SK-N-SH (cell line): ENCODE results near the gene CAVIN1. TPM values are rescaled to one million over a fixed set of nuclear protein-coding genes. Genes with fewer than 3 reads are reported as not detected.

ENCODE experiments used
- CTCF ChIA-PET: fragments of 300-600, 350-600 bp; formaldehyde crosslinking; extraction: SDS; loops from one replicate; lab custom pipeline; 2021; lab: Yijun Ruan, JAX
- POLR2A ChIA-PET: fragments of 350-600 bp; sonication (Branson Sonifier 250); formaldehyde crosslinking; extraction: SDS; loops from one replicate; lab custom pipeline; 2020; ENCODE audit warnings: antibody characterized with exemption, inconsistent platforms; lab: Yijun Ruan, JAX
- DNase-seq: peaks from one replicate; pipeline ENCODE4 v3.0.0; 2012
- H2AFZ ChIP-seq: fragments of 200-600 bp; sonication (generic); 2 replicates; pipeline ENCODE4 v1.8.1; 2016; ENCODE audit warnings: antibody characterized with exemption, mild to moderate bottlenecking, low read depth
- H3F3A ChIP-seq: fragments of 200-600 bp; sonication (generic); replicated peaks from 2 replicates; pipeline ENCODE3; 2016; ENCODE audit warnings: antibody characterized with exemption, mild to moderate bottlenecking; ENCODE audit not compliant: insufficient read depth
- H3K27ac ChIP-seq, 2 experiments: fragments of 200-500 bp in 1 of 2; fragments of 200-600 bp in 1 of 2; sonication (Bioruptor generic) in 1 of 2; sonication (generic), shearing (Covaris generic) in 1 of 2; 2 replicates each; pipeline versions ENCODE4 v1.5.1 to v1.6.1; 2014 to 2016; ENCODE audit warnings: low read depth in 2 of 2, inconsistent platforms in 1 of 2, low read length in 1 of 2, mild to moderate bottlenecking in 1 of 2, mixed read lengths in 1 of 2
- H3K27me3 ChIP-seq: fragments of 200-600 bp; sonication (generic), shearing (Covaris generic); 2 replicates; pipeline ENCODE4 v1.6.1; 2016; ENCODE audit warnings: mixed run types; ENCODE audit not compliant: insufficient read depth
- H3K36me3 ChIP-seq, 2 experiments: fragments of 200-500 bp in 1 of 2; fragments of 200-600 bp in 1 of 2; sonication (Bioruptor generic) in 1 of 2; sonication (generic) in 1 of 2; replicated peaks in 1 of 2; 2 replicates each; pipeline versions ENCODE3 to v1.5.1; 2014 to 2016; ENCODE audit warnings: low read length in 1 of 2, mild to moderate bottlenecking in 1 of 2; ENCODE audit not compliant: insufficient read depth in 2 of 2, control insufficient read depth in 1 of 2
- H3K4me1 ChIP-seq, 2 experiments: fragments of 200-500 bp in 1 of 2; fragments of 200-600 bp in 1 of 2; sonication (Bioruptor generic) in 1 of 2; sonication (generic), shearing (Covaris generic) in 1 of 2; 2 replicates each; pipeline versions ENCODE4 v1.5.1 to v1.6.1; 2014 to 2016; ENCODE audit warnings: low read depth in 1 of 2, low read length in 1 of 2, mixed run types in 1 of 2; ENCODE audit not compliant: insufficient read depth in 2 of 2, control insufficient read depth in 1 of 2
- H3K4me2 ChIP-seq: fragments of 200-600 bp; sonication (generic), shearing (Covaris generic); 2 replicates; pipeline ENCODE4 v1.6.1; 2017; ENCODE audit warnings: mixed run types
- H3K4me3 ChIP-seq, 2 experiments: fragments of 200-500 bp in 1 of 2; fragments of 200-600 bp in 1 of 2; sonication (Bioruptor generic) in 1 of 2; sonication (generic), shearing (Covaris generic) in 1 of 2; 2 replicates each; pipeline versions ENCODE4 v1.5.1 to v1.8.1; 2014 to 2016; ENCODE audit warnings: low read depth in 2 of 2, inconsistent platforms in 1 of 2, low read length in 1 of 2, mild to moderate bottlenecking in 1 of 2, mixed read lengths in 1 of 2, moderate library complexity in 1 of 2
- H3K79me2 ChIP-seq: fragments of 200-600 bp; sonication (generic); 2 replicates; pipeline ENCODE4 v1.8.1; 2017; ENCODE audit warnings: mild to moderate bottlenecking; ENCODE audit not compliant: insufficient read depth
- H3K9ac ChIP-seq: fragments of 200-600 bp; sonication (generic); 2 replicates; pipeline ENCODE4 v1.6.1; 2017; ENCODE audit warnings: mixed run types
- H3K9me2 ChIP-seq: fragments of 200-600 bp; sonication (generic); 2 replicates; pipeline ENCODE4 v1.6.1; 2017; ENCODE audit warnings: mixed run types
- H3K9me3 ChIP-seq: fragments of 200-600 bp; sonication (generic); 2 replicates; pipeline ENCODE4 v1.6.1; 2017; ENCODE audit warnings: mixed run types, mild to moderate bottlenecking, moderate library complexity
- H4K20me1 ChIP-seq: fragments of 200-600 bp; sonication (generic); 2 replicates; pipeline ENCODE4 v1.6.1; 2017; ENCODE audit warnings: mild to moderate bottlenecking, mixed run types; ENCODE audit not compliant: insufficient read depth
- CTCF ChIP-seq: fragments of 200-600 bp; sonication (generic); IDR thresholded peaks from 2 replicates; pipeline ENCODE4 v1.6.1; 2017; ENCODE audit warnings: antibody characterized with exemption, mild to moderate bottlenecking, moderate library complexity
- EP300 ChIP-seq, 2 experiments: IDR thresholded peaks; 2 replicates each; pipeline versions ENCODE4 v1.4.0 to v1.6.1; 2012; ENCODE audit warnings: borderline replicate concordance in 1 of 2, low read depth in 1 of 2, low read length in 1 of 2
- EZH2phosphoT487 ChIP-seq: fragments of 200-600 bp; sonication (generic); IDR thresholded peaks from 2 replicates; pipeline ENCODE4 v1.6.1; 2017; ENCODE audit warnings: low read depth, mixed run types, mild to moderate bottlenecking, antibody characterized with exemption, moderate library complexity, borderline replicate concordance
- FOSL2 ChIP-seq: IDR thresholded peaks from 2 replicates; pipeline ENCODE4 v1.4.0; 2012; ENCODE audit warnings: low read depth, mild to moderate bottlenecking, moderate library complexity, borderline replicate concordance
- FOXM1 ChIP-seq: IDR thresholded peaks from 2 replicates; pipeline ENCODE4 v1.4.0; 2012; ENCODE audit warnings: low read depth, mild to moderate bottlenecking
- GABPA ChIP-seq: IDR thresholded peaks from 2 replicates; pipeline ENCODE4 v1.4.0; 2012; ENCODE audit warnings: low read depth, mild to moderate bottlenecking
- GATA2 ChIP-seq: sonication (generic); formaldehyde crosslinking; IDR thresholded peaks from 2 replicates; pipeline ENCODE4 v1.5.0; 2020; ENCODE audit warnings: mild to moderate bottlenecking, missing genetic modification reagents
- IRF3 ChIP-seq: fragments of 150-350 bp; IDR thresholded peaks from 2 replicates; pipeline ENCODE4 v1.6.1; 2016; ENCODE audit warnings: mild to moderate bottlenecking, low read depth, low read length
- MEF2A ChIP-seq: IDR thresholded peaks from 2 replicates; pipeline ENCODE4 v1.4.0; 2012; ENCODE audit warnings: low read depth, borderline replicate concordance
- NFIC ChIP-seq: IDR thresholded peaks from 2 replicates; pipeline ENCODE4 v1.4.0; 2012; ENCODE audit warnings: borderline replicate concordance
- PBX3 ChIP-seq: IDR thresholded peaks from 2 replicates; pipeline ENCODE4; 2012
- POLR2AphosphoS5 ChIP-seq: IDR thresholded peaks from 2 replicates; pipeline ENCODE4 v1.6.1; 2012; ENCODE audit warnings: low read depth, low read length
- RAD21 ChIP-seq: IDR thresholded peaks from 2 replicates; pipeline ENCODE4 v1.6.1; 2012; ENCODE audit warnings: mild to moderate bottlenecking, low read length
- RFX5 ChIP-seq: IDR thresholded peaks from 2 replicates; pipeline ENCODE4 v1.6.1; 2012; ENCODE audit warnings: mild to moderate bottlenecking, improper control_type of control experiment, low read length
- RXRA ChIP-seq: IDR thresholded peaks from 2 replicates; pipeline ENCODE4 v1.4.0; 2012; ENCODE audit warnings: low read depth, mild to moderate bottlenecking, borderline replicate concordance
- SIN3A ChIP-seq: IDR thresholded peaks from 2 replicates; pipeline ENCODE4 v1.6.1; 2012; ENCODE audit warnings: low read depth, mild to moderate bottlenecking, low read length, moderate library complexity, borderline replicate concordance
- SMC3 ChIP-seq: IDR thresholded peaks from 2 replicates; pipeline ENCODE4 v1.6.1; 2012; ENCODE audit warnings: low read depth, low read length, improper control_type of control experiment
- USF2 ChIP-seq: fragments of 150-350 bp; IDR thresholded peaks from 2 replicates; pipeline ENCODE4 v1.6.1; 2017; ENCODE audit warnings: antibody characterized with exemption, low read length, low read depth, borderline replicate concordance
- ZBTB33 ChIP-seq: IDR thresholded peaks from 2 replicates; pipeline ENCODE4 v1.4.0; 2012; ENCODE audit warnings: low read depth, borderline replicate concordance
- WGBS: methylation state at CpG from one replicate; pipeline ENCODE4 v1.1.6; 2017; ENCODE audit warnings: low lambda C conversion rate; 5-methylcytosine and 5-hydroxymethylcytosine counted together
- polyA plus RNA-seq, 3 experiments: library from polyadenylated mRNA; depleted of rRNA; stranded (reverse); fragments of >200 nt; gene quantifications; 2 replicates each; pipeline ENCODE4 v1.2.3, GENCODE V29; 2012

The CAVIN1 gene
- polyA plus RNA-seq, 1 of the 3 experiments (the other 2 are of a cell fraction) = 290 TPM

GRCh38 chr17:42389899-42390298, 33.2 kb downstream of the CAVIN1 start:
- Histone ChIP-seq H3K4me3 (no peak overlapping the region), H3K4me1 (peaks cover 0 to 12% of the 10 kb centered on the region in 2 experiments; a peak in 2 of 4 replicates), H3K9ac (no peak overlapping the region), H3K9me2 (no peaks in the 10 kb centered on the region), H4K20me1 (peaks cover 27% of the 10 kb centered on the region), H2AFZ (no peak overlapping the region), H3K9me3 (no peaks in the 10 kb centered on the region), H3K36me3 (peaks cover 0 to 2% of the 10 kb centered on the region in 2 experiments), H3K27me3 (no peaks in the 10 kb centered on the region), H3F3A (peaks cover 9% of the 10 kb centered on the region), H3K27ac (peak overlapping the region in 1 of 2 experiments; percentile 94; a peak in 2 of 4 replicates), H3K79me2 (peaks cover 39% of the 10 kb centered on the region), H3K4me2 (no peak overlapping the region)
- 99% methylated on average over 5 of the region's 5 CpGs for WGBS
- ChIA-PET CTCF (interaction anchor here (2.2 to 2.8 kb wide), 3 partner anchors 17 to 78 kb away, joined by 8 to 14 read pairs (median 13); no protein-coding TSS in a partner anchor), POLR2A (no interaction called here)
- TF ChIP-seq MEF2A (no peak), RFX5 (no peak), RAD21 (no peak), FOSL2 (no peak), EP300 (IDR thresholded peaks at IDR 0.05; ENCODE audit: borderline replicate concordance in 1 of 2, low read depth in 1 of 2, low read length in 1 of 2) (no peak), SMC3 (no peak), USF2 (no peak), NFIC (no peak), EZH2phosphoT487 (no peak), ZBTB33 (no peak), GABPA (no peak), CTCF (no peak), SIN3A (no peak), PBX3 (no peak), RXRA (no peak), IRF3 (no peak), FOXM1 (no peak), GATA2 (CRISPR knock-in tag) (no peak), POLR2AphosphoS5 (no peak)
- DNase-seq = no peak
